Upper lobe of left lung (tissue), 6 donors: ENCODE results near the gene ZC3H7A. TPM values are rescaled to one million over a fixed set of nuclear protein-coding genes. Genes with fewer than 3 reads are reported as not detected.
"Not testable (repeated sequence)": the region's sequence is repeated elsewhere in the genome, so short reads cannot be mapped to it uniquely, and the experiment has no call there.

Experiments
- ATAC-seq, 2 donors: fragments of 200-7000 bp; cut with Tn5 transposase; one replicate each; pipeline ENCODE4 v1.9.1; 2022; ENCODE audit warnings: mild to moderate bottlenecking in 2 of 2, moderate library complexity in 2 of 2; ENCODE audit not compliant: low FRiP score in 2 of 2
- DNase-seq, 2 donors: peaks; one replicate each; pipeline ENCODE4 v3.0.0-alpha.2; 2019 to 2020
- H3K27ac ChIP-seq, 4 donors: fragments of 200-600 bp; sonication (generic); one replicate each; pipeline ENCODE4 v1.5.1; 2016 to 2019
- H3K27me3 ChIP-seq, 4 donors: fragments of 200-600 bp; sonication (generic); one replicate each; pipeline ENCODE4 v1.5.1; 2017 to 2019
- H3K36me3 ChIP-seq, 4 donors: fragments of 200-600 bp; sonication (generic); one replicate each; pipeline ENCODE4 v1.5.1; 2016 to 2019
- H3K4me1 ChIP-seq, 4 donors: fragments of 200-600 bp; sonication (generic); one replicate each; pipeline ENCODE4 v1.5.1; 2018 to 2019
- H3K4me3 ChIP-seq, 4 donors: fragments of 200-600 bp; sonication (generic); one replicate each; pipeline ENCODE4 v1.5.1; 2017 to 2019; ENCODE audit warnings: mild to moderate bottlenecking in 2 of 4, moderate library complexity in 1 of 4
- H3K9me3 ChIP-seq, 4 donors: fragments of 200-600 bp; sonication (generic); one replicate each; pipeline ENCODE4 v1.5.1; 2018 to 2019
- CTCF ChIP-seq, 6 experiments: fragments of 450-650 bp in 4 of 6; fragments of 200-600 bp in 2 of 6; sonication (generic) in 2 of 6; IDR thresholded peaks; one replicate each; pipeline ENCODE4 v1.5.1; 2016 to 2019; ENCODE audit warnings: antibody characterized with exemption in 6 of 6
- EP300 ChIP-seq, 4 donors: sonication (generic); formaldehyde crosslinking; IDR thresholded peaks; one replicate each; pipeline ENCODE4 v1.5.1; 2017; ENCODE audit warnings: antibody characterized with exemption in 4 of 4, control low read depth in 2 of 4
- POLR2A ChIP-seq, 4 donors: fragments of 450-650 bp; IDR thresholded peaks; one replicate each; pipeline ENCODE4 v1.5.1; 2016 to 2017; ENCODE audit warnings: antibody characterized with exemption in 4 of 4, mild to moderate bottlenecking in 2 of 4
- POLR2AphosphoS5 ChIP-seq, 2 donors: sonication (generic); formaldehyde crosslinking; IDR thresholded peaks; one replicate each; pipeline ENCODE4 v1.5.1; 2017; ENCODE audit warnings: antibody characterized with exemption in 2 of 2
- WGBS, 2 donors: methylation state at CpG; one replicate each; pipeline ENCODE4 v1.1.5; 2017 to 2018; 5-methylcytosine and 5-hydroxymethylcytosine counted together
- total RNA-seq, 6 donors: library from RNA; depleted of rRNA in 4 of 6; stranded (reverse); fragments of >200 nt in 4 of 6; gene quantifications; one replicate each; pipeline versions ENCODE4 v1.1.0 to v1.2.1, GENCODE V29; 2016 to 2021
- donor health status: DM: no; HTN: no; CAD: no; lungs with moderate emphysema.
- donor health status: DM: no; HTN: yes; CAD: no; lungs with severe emphysema.

Gene ZC3H7A
- total RNA-seq, 6 donors from 2014 or later, result 52.7 to 142 (median 64.7) TPM

GRCh38 chr16:11819798-11820197 is 22.7 kb upstream of the ZC3H7A start:
- Histone ChIP-seq H3K36me3 (no peaks in the 10 kb centered on the region), H3K27me3 (no peaks in the 10 kb centered on the region), H3K4me3 (no peak overlapping the region), H3K4me1 (peaks cover 2 to 10% (median 6%) of the 10 kb centered on the region in 4 donors), H3K27ac (no peak overlapping the region), H3K9me3 (no peaks in the 10 kb centered on the region)
- ATAC-seq (peak in 1 of 2 donors; percentile 58), DNase-seq (no peak)
- TF ChIP-seq POLR2A (IDR thresholded peaks at IDR 0.05), result no peak
- no peak for TF ChIP-seq EP300 (IDR thresholded peaks at IDR 0.05)
- TF ChIP-seq POLR2AphosphoS5 (IDR thresholded peaks at IDR 0.05), result no peak
- no peak for TF ChIP-seq CTCF (IDR thresholded peaks at IDR 0.05)
- 66 to 89% methylated on average over 10 of the region's 10 CpGs for WGBS, 2 donors

GRCh38 chr16:11818970-11819369 is 21.9 kb upstream of the ZC3H7A start:
- H3K36me3 ChIP-seq, H3K9me3 ChIP-seq, ATAC-seq, H3K4me3 ChIP-seq, H3K27me3 ChIP-seq, H3K27ac ChIP-seq, H3K4me1 ChIP-seq: not testable (repeated sequence)
- 85% methylated on average over 13 of the region's 13 CpGs for WGBS, 2 donors
- DNase-seq, result peak in 1 of 2 donors; percentile 62

GRCh38 chr16:11816123-11816522 is 19.1 kb upstream of the ZC3H7A start:
- Histone ChIP-seq H3K27ac (no peak overlapping the region), H3K27me3 (no peaks in the 10 kb centered on the region), H3K36me3 (no peaks in the 10 kb centered on the region), H3K4me1 (peaks cover 0 to 6% (median 3%) of the 10 kb centered on the region in 4 donors), H3K4me3 (no peak overlapping the region), H3K9me3 (no peaks in the 10 kb centered on the region)
- DNase-seq (no peak), ATAC-seq (no peak)
- TF ChIP-seq CTCF (IDR thresholded peaks at IDR 0.05) (no peak), EP300 (IDR thresholded peaks at IDR 0.05) (no peak), POLR2AphosphoS5 (IDR thresholded peaks at IDR 0.05) (no peak), POLR2A (IDR thresholded peaks at IDR 0.05) (no peak)
- WGBS, 2 donors, result 69 to 84% methylated on average over 5 of the region's 5 CpGs

- TF ChIP-seq POLR2AphosphoS5 (IDR thresholded peaks at IDR 0.05), result peak in 1 of 2 donors; percentile 16
- H3K4me3 ChIP-seq, H3K27me3 ChIP-seq, H3K9me3 ChIP-seq, H3K4me1 ChIP-seq, H3K36me3 ChIP-seq: not testable (repeated sequence)
- WGBS, 2 donors, result 69 to 81% methylated on average over 2 to 4 of the region's 4 CpGs
- H3K27ac ChIP-seq, result peak overlapping the region in 2 of 4 donors; percentile 19 to 30
- ATAC-seq (peak in 1 of 2 donors; percentile 67), DNase-seq (peak in 1 of 2 donors; percentile 66)
These were observed 17.7 kb upstream of the ZC3H7A start for GRCh38 chr16:11814800-11815199.

- TF ChIP-seq POLR2AphosphoS5 (IDR thresholded peaks at IDR 0.05), result no peak
- no peak for TF ChIP-seq POLR2A (IDR thresholded peaks at IDR 0.05)
- TF ChIP-seq CTCF (IDR thresholded peaks at IDR 0.05), result no peak
- TF ChIP-seq EP300 (IDR thresholded peaks at IDR 0.05), result no peak
- ATAC-seq (no peak), DNase-seq (no peak)
- H3K27ac ChIP-seq, result no peak overlapping the region
- no peak overlapping the region for H3K4me3 ChIP-seq
- WGBS, 2 donors, result 48 to 59% methylated on average over 8 of the region's 8 CpGs
- no peaks in the 10 kb centered on the region for H3K27me3 ChIP-seq
- no peaks in the 10 kb centered on the region for H3K36me3 ChIP-seq
- peaks cover 0 to 3% (median 0%) of the 10 kb centered on the region in 4 donors for H3K4me1 ChIP-seq
- no peaks in the 10 kb centered on the region for H3K9me3 ChIP-seq
These were observed 9.7 kb upstream of the ZC3H7A start for GRCh38 chr16:11806721-11807120.

GRCh38 chr16:11805556-11805955 is 8.5 kb upstream of the ZC3H7A start:
- DNase-seq, result no peak
- Histone ChIP-seq H3K4me3 (no peak overlapping the region), H3K9me3 (no peaks in the 10 kb centered on the region), H3K4me1 (peaks cover 0 to 6% (median 1%) of the 10 kb centered on the region in 4 donors), H3K36me3 (no peaks in the 10 kb centered on the region), H3K27me3 (no peaks in the 10 kb centered on the region), H3K27ac (no peak overlapping the region)
- no peak for ATAC-seq
- WGBS, 2 donors, result 81 to 89% methylated on average over 3 of the region's 3 CpGs
- TF ChIP-seq EP300 (IDR thresholded peaks at IDR 0.05) (no peak), POLR2A (IDR thresholded peaks at IDR 0.05) (no peak), POLR2AphosphoS5 (IDR thresholded peaks at IDR 0.05) (no peak), CTCF (IDR thresholded peaks at IDR 0.05) (no peak)
